ENCODE data around the gene TMEM139.

DNA sequence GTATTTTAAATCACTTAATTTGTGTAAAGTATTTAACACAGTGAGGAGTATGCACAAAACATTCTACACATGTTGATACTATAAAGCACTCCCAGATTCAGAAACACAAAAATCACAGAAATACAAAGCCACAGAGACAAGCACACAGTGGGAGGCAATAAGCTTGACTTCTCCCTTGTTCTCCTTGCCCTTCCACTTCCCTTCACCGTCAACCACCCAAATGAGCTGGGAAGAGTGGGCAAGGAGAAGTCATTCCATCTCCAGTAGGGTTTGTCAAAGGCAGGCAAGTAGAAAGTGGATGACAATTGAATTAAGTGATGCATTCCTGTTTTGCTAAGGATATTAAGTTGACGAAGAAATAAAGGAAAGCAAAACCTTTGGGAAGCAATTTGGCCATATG is 4.2 kb upstream of the TMEM139 start:
- no peak for TF ChIP-seq ZNF274 (IDR thresholded peaks at IDR 0.05; ENCODE audit: low read depth, low read length)
- no peak for TF ChIP-seq YY1 (IDR thresholded peaks at IDR 0.05; ENCODE audit: insufficient read depth, insufficient read length)
- TF ChIP-seq SUZ12 (IDR thresholded peaks at IDR 0.05; ENCODE audit: extremely low read depth, insufficient read depth, insufficient read length), result no peak

All from NT2/D1 (cell line).